Thymus (tissue), 11 donors: ENCODE results near the gene LYZL2. TPM values are rescaled to one million over a fixed set of nuclear protein-coding genes. Genes with fewer than 3 reads are reported as not detected.
A peak's percentile ranks its signal among the peaks of the same experiment; 100 is the strongest.
"Not testable (repeated sequence)": the region's sequence is repeated elsewhere in the genome, so short reads cannot be mapped to it uniquely, and the experiment has no call there.

Experiments used
- DNase-seq, 9 donors: peaks; one replicate each; pipeline ENCODE4 v3.0.0-alpha.2; 2013; ENCODE audit warnings: low spot score in 9 of 9, low read depth in 6 of 9, missing footprints in 1 of 9
- H3K27ac ChIP-seq, 2 donors: one replicate each; pipeline ENCODE4 v1.5.1; 2013; ENCODE audit warnings: control low read depth in 1 of 2, low read depth in 1 of 2, low read length in 1 of 2, mild to moderate bottlenecking in 1 of 2, moderate library complexity in 1 of 2
- H3K27me3 ChIP-seq, 2 donors: one replicate each; pipeline ENCODE4 v1.5.1; 2013; ENCODE audit warnings: low read length in 1 of 2; ENCODE audit not compliant: control insufficient read depth in 2 of 2, insufficient read depth in 1 of 2
- H3K36me3 ChIP-seq, 2 donors: one replicate each; pipeline ENCODE4 v1.5.1; 2013; ENCODE audit warnings: low read length in 1 of 2, mild to moderate bottlenecking in 1 of 2, moderate library complexity in 1 of 2; ENCODE audit not compliant: control insufficient read depth in 2 of 2, insufficient read depth in 2 of 2
- H3K4me1 ChIP-seq, 2 donors: one replicate each; pipeline ENCODE4 v1.5.1; 2013; ENCODE audit warnings: low read length in 2 of 2; ENCODE audit not compliant: control insufficient read depth in 2 of 2, insufficient read depth in 2 of 2
- H3K4me3 ChIP-seq, 2 donors: one replicate each; pipeline ENCODE4 v1.5.1; 2013; ENCODE audit warnings: low read length in 2 of 2, control low read depth in 1 of 2, mild to moderate bottlenecking in 1 of 2
- H3K9me3 ChIP-seq, 2 donors: one replicate each; pipeline ENCODE4 v1.5.1; 2013; ENCODE audit warnings: low read length in 1 of 2, mild to moderate bottlenecking in 1 of 2; ENCODE audit not compliant: control insufficient read depth in 2 of 2, insufficient read depth in 1 of 2
- WGBS: extraction: QIAGEN DNeasy Blood & Tissue Kit; methylation state at CpG from one replicate; pipeline ENCODE4 v1.1.7; 2013; 5-methylcytosine and 5-hydroxymethylcytosine counted together
- polyA plus RNA-seq: library from polyadenylated mRNA; stranded (reverse); fragments of 200-250 nt; gene quantifications from one replicate; pipeline ENCODE4 v1.2.3, GENCODE V29; 2013
- total RNA-seq: library from RNA; stranded (reverse); fragments of 120-200 nt; gene quantifications from one replicate; pipeline ENCODE4 v1.2.4, GENCODE V29; 2013
- donor health status: healthy.

Gene LYZL2
- total and polyA plus RNA-seq, 2 donors = not detected

DNA sequence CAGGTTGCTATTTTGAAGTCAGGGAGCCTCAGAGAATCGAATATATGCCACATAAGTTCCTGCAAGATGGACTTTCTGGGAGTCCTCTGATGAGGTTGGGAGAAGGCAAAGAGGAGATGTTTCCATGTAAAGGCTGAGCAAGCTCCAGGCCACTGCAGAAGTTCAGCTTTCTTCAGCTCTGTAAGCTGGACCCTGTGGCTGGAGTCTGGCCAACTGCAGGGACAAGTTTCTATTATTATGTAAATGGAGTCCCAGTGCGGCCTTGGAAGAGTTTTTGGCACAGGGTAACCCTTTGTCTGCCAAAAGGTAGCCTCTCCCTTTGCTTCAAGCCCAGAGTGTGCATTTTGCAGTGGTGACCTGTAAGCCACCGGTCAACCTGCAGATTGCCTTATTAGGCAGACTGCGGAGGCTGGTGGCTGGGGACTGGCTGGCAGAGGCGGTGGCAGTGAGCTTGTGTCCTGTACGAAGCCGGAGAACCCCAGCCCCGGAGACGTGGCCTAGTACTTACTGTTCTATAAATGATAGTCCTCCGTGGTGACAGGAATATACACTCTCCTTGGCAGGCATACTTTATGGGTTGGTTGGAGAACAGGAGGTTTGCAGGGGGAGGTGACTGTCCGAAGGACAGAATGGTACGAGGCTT, 14.1 kb upstream of the LYZL2 start:
- not testable (repeated sequence) for H3K27ac ChIP-seq, H3K36me3 ChIP-seq, H3K4me3 ChIP-seq, H3K4me1 ChIP-seq, DNase-seq, H3K9me3 ChIP-seq
- peaks cover 0 to 40% of the 10 kb centered on the region in 2 donors for H3K27me3 ChIP-seq
- WGBS = 79% methylated on average over 12 of the region's 12 CpGs

DNA sequence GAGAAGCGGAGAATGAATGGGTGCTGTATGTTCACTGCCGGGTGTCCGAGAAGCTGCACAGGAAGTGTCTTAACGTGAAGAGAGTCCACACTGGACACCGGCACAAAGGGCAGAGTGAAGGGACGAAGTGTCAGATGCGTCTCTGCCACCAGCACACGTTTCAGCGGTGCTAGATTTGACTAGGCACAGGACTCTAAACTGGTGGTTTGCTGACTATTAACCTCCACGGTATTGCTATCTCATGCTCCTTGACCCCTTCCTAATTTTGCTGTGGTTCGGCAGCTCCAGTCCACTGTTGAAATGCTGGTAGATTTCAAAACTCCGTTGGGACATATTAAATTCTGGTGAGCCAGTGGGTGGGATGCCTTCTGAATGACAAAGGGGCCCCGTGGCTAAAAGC, 13.3 kb upstream of the LYZL2 start:
- not testable (repeated sequence) for H3K36me3 ChIP-seq, DNase-seq, H3K9me3 ChIP-seq, H3K27ac ChIP-seq, H3K4me1 ChIP-seq, H3K4me3 ChIP-seq
- peaks cover 1 to 43% of the 10 kb centered on the region in 2 donors for H3K27me3 ChIP-seq
- WGBS = 85% methylated on average over 9 of the region's 13 CpGs

DNA sequence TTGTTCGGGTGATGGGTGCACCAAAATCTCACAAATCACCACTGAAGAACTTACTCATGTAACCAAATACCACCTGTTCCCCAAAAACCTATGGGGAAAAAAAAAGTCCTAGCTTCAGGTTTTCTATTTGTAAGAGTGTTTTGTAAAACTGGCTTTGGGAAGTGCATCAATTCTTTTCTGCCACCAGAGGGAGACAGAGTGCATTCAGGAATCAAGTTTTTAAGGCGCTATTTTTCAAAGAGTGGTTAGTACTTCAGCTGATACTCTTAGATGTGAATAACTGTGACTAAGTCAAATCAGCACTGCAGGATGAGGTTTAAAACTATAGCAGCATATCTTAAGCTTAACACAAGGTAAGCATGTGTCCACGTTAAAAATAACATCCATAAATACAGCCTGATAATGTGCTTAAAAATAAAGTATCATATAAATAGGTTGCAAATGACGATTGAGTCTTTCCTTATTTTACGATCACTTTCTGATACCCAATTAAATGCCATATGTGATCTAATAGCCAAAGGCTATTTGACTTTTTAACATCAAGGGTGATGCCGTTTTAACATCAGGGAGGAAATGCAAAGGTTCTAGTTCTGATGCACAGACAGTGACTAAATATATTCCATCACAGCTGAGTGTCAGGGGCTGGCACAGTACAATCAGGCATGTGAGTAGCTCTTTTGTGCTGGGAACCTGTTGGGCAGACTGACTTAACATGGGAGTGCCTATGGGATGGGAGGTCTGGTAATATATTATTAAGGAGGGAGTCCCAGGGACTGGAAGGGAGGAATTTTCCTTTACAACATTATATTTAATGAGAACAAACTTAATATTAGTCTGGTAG, 10.6 kb upstream of the LYZL2 start:
- Histone ChIP-seq H3K36me3 (no peaks in the 10 kb centered on the region), H3K27ac (no peak overlapping the region), H3K4me3 (no peak overlapping the region), H3K9me3 (no peaks in the 10 kb centered on the region), H3K4me1 (no peaks in the 10 kb centered on the region), H3K27me3 (peaks cover 3 to 30% of the 10 kb centered on the region in 2 donors)
- WGBS = 52% methylated on average over 6 of the region's 6 CpGs
- DNase-seq = peak; percentile 9 to 73 (median 54)

DNA sequence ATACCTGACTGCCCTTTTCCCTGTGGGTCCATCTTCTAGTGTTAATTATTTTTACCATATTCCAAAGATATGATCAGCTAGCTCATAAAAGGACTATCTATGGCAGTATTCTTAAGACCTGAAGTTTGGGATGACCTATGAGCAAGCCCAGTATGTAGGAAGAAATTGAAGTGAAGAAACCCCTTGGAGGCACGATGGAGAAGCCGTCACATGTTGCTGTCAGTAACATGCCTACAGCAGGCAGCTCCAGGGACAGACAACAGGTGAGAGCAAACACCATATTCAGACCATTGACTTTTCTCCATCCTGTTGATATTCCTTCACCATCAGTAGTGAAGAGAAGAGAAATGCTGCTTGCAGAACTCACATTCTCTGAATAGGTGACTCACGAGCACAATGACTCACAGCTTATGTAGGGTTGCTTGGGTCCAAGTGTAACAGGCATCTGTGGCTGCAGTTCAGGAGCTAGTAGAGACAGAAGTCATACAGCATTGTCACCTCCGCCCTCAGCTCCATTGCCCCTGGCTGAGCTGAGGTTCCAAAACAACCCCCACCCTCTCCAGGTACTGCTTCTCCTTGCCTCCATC, 8.4 kb upstream of the LYZL2 start:
- WGBS = 95% methylated on average over 4 of the region's 4 CpGs
- Histone ChIP-seq H3K36me3 (no peaks in the 10 kb centered on the region), H3K27ac (no peak overlapping the region), H3K27me3 (peaks cover 3 to 18% of the 10 kb centered on the region in 2 donors), H3K9me3 (no peaks in the 10 kb centered on the region), H3K4me3 (no peak overlapping the region), H3K4me1 (no peaks in the 10 kb centered on the region)
- DNase-seq = no peak

DNA sequence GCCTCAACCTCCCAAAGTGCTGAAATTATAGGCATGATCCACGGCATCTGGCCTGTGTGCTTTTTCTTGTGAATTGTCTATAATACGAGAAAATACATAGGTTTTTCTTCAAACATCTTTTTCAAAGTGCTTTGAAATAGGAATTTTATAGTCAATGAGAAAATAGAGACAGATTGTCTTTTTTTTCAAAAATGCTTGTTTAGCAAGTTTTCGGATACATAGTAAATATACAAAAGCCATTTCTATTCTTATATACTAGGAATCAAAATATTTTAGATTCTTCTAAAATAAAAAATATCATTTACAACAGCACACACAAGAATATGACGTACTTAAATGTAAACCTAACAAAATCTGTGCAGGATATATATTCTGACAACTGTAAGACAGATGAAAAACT, 1.6 kb upstream of the LYZL2 start:
- Histone ChIP-seq H3K36me3 (no peaks in the 10 kb centered on the region), H3K27me3 (no peaks in the 10 kb centered on the region), H3K4me3 (no peak overlapping the region), H3K4me1 (no peaks in the 10 kb centered on the region), H3K9me3 (no peaks in the 10 kb centered on the region), H3K27ac (no peak overlapping the region)
- 85% methylated on average over 4 of the region's 4 CpGs for WGBS
- DNase-seq = no peak

DNA sequence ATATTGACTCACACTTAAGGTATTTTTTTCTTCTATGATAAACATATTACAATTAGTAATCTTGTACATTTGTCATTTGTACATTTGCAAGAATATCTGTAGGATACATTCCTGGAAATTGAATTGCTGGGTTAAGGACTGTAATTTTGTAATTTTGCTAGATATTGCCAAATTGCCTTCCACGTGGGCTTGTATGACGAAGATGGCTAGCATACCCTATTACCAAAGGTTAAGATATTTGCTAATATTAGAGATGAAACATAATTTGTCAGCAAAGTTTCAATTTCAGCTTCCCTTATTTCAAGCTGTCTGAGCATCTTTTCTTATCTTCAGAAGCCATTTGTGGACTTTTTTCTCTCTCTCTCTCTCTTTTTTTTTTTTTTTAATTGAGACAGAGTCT, 1.0 kb upstream of the LYZL2 start:
- H3K4me1 ChIP-seq = no peaks in the 10 kb centered on the region
- H3K4me3 ChIP-seq = no peak overlapping the region
- no peak for DNase-seq
- no peaks in the 10 kb centered on the region for H3K9me3 ChIP-seq
- 91% methylated on average over 2 of the region's 2 CpGs for WGBS
- H3K27ac ChIP-seq = no peak overlapping the region
- H3K27me3 ChIP-seq = no peaks in the 10 kb centered on the region
- no peaks in the 10 kb centered on the region for H3K36me3 ChIP-seq

DNA sequence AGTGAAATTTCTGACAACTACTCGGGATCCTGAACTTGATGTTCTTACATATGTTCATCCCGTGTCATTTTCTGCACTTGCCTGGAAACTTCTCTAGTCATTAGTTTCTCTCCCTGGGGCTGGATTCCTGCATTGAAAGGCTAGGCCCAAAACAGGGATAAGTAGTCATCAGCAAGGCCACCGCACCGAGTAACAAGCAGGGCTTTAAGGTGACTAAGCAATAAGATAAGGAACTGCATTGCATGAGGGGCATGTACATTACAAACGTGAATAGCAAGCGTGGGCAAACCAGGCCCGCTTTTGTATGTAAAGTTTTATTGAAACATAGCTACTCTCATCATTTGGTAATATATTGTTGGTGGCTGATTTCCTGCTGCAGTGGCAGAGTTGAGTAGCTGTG, 977 bp downstream of the LYZL2 start:
- not testable (repeated sequence) for H3K9me3 ChIP-seq, DNase-seq, H3K36me3 ChIP-seq, H3K27me3 ChIP-seq, H3K4me1 ChIP-seq, H3K27ac ChIP-seq, H3K4me3 ChIP-seq
- WGBS = 99% methylated on average over 7 of the region's 7 CpGs

DNA sequence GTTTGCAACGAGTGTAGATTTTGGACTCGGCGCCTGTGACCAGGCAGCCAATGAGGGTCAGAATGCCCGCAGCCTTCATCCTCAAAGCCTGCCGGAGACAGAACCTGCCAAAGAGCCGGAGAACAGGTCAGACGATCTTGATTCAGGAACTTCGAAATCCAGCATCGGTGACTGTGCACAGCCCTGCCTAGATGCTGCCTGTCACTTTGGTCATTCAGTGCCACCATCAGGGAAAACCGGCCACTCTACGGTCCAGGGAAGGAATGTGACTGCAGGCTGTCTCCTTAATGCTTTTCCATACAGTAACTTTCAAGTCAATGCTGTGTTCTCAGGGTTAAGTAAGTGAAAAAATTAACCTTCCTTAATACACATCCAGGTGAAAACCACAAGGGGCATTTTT, 2.7 kb downstream of the LYZL2 start:
- not testable (repeated sequence) for H3K27me3 ChIP-seq, DNase-seq, H3K4me1 ChIP-seq, H3K27ac ChIP-seq, H3K9me3 ChIP-seq, H3K36me3 ChIP-seq, H3K4me3 ChIP-seq
- 86% methylated on average over 9 of the region's 11 CpGs for WGBS

DNA sequence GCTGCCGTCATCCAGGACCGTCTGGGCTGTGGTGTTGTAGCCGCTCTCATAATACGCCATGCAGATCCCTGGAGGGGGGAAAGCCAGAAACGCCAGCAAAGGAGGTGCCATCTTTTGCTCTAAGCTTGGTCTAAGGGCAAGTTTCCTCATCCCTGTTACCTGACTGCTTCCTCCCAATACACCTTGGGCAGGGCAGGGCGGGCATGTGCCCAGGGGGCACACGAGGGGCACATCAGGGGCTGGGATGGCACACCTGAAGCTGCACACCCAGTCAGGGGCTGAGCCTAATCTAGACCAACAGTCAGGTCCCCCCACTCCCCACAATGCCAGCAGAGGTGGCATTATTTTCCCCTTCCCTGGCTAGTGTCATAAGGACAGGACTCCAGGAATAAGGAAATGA, 3.4 kb downstream of the LYZL2 start:
- not testable (repeated sequence) for H3K4me1 ChIP-seq, H3K9me3 ChIP-seq, H3K27me3 ChIP-seq, H3K36me3 ChIP-seq, H3K27ac ChIP-seq, DNase-seq, H3K4me3 ChIP-seq
- 98% methylated on average over 7 of the region's 7 CpGs for WGBS
